ENCODE measurements around the gene HGFAC.

The HGFAC gene

GRCh38 chr4:3464349-3464905 is 22.7 kb downstream of the HGFAC start:
- DNase-seq: no peak

- no peak for DNase-seq
Measured at GRCh38 chr4:3464911-3465697, 23.3 kb downstream of the HGFAC start.

- no peak for DNase-seq
Measured at GRCh38 chr4:3465698-3466671, 24.2 kb downstream of the HGFAC start.

- DNase-seq: no peak
Measured at GRCh38 chr4:3466691-3467600, 25.2 kb downstream of the HGFAC start.

DNA sequence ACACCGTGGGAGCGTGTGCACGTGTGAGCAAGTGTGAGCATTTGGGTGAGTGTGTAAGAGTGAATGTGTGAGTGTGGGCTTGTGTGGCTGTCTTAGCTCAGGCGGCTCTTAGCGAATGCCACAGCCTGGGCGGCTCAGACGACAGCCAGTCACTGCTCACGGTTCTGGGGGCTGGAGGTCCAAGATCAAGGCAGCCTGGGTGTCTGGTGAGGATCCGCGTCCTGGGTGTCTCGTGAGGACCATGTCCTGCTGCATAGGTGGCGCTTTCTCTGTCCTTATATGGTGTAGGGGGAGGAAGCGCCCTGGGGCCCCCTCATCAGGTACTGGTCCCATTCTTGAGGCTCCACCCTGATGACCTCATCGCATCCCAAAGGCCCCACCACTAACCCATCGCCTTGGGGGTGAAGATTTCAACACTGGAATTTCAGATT is 25.8 kb downstream of the HGFAC start:
- DNase-seq: no peak

- no peak for DNase-seq
Measured at GRCh38 chr4:3468154-3468553, 26.4 kb downstream of the HGFAC start.

DNA sequence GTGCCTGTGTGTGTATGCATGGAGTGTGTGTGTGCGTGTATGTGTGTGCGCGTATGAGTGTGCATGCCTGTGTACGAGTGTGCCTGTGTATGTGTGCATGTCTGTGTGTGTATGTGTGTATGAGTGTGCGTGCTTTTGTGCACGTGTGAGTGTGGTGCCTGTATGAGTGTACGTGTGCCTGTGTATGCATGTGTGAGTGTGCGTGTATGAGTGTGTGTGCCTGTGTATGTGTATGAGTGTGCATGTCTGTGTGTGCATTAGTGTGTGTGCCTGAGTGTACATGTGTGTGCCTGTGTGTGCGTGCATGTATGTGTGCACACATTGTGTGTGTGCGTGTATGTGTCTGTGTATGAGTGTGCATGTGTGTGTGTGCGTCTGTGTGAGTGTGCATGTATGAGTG is 27.0 kb downstream of the HGFAC start:
- DNase-seq: no peak

- no peak for DNase-seq
Measured at GRCh38 chr4:3469386-3470243, 27.8 kb downstream of the HGFAC start.

GRCh38 chr4:3470244-3471097 is 28.7 kb downstream of the HGFAC start:
- DNase-seq: no peak

DNA sequence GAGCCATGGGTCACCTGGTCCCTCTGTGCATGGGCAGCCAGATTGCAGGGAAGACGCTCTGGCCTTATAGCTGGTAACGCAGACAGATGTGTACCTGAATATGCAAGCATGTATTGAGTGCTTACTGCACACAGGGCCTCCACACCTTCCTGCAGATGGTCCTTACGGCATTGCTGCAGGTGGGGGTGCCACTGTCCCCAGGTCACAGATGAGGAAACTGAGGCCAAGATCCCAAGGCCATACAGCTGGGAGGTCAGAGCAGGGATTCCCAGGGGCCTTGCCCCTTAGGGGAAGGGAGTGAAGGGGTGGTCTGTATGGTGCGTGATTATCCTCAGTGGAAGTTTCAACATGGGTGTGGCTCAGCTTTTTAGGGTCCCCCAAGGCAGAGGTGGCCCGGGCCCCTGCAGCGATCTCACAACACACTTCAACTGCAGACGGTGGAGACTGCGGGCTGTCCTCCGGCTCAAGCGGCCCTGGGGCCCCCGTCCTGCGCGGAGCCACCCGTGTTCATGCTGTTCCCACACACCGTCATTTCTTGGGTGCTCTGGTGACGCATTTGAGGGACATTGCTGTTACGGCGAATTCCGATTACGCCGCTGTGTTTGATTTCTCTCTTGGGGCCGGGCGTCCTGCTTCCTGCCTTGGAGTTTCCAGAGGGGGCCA is 29.5 kb downstream of the HGFAC start:
- no peak for DNase-seq

DNA sequence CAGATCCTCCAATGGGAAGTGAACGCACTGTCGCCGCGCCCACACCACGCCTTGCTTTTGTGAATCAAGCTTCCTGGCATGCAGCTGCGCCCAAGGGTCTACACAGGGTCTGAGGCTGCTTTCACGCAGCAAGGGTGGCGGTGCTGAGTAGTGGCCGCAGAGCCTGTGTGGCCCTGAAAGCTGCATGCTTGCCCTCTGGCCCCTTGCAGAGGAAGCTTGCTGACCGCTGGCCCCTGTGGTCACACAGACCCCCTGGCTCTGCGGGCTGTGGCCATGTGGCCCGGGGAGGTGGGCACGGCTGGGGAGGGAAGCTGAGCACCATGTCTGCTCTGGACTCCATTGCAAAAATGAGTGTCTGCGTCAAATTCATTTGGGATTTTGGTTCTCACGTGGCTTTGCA is 30.1 kb downstream of the HGFAC start:
- DNase-seq: no peak

GRCh38 chr4:3472411-3473141 is 30.8 kb downstream of the HGFAC start:
- no peak for DNase-seq

GRCh38 chr4:3473181-3473950 is 31.6 kb downstream of the HGFAC start:
- no peak for DNase-seq

DNA sequence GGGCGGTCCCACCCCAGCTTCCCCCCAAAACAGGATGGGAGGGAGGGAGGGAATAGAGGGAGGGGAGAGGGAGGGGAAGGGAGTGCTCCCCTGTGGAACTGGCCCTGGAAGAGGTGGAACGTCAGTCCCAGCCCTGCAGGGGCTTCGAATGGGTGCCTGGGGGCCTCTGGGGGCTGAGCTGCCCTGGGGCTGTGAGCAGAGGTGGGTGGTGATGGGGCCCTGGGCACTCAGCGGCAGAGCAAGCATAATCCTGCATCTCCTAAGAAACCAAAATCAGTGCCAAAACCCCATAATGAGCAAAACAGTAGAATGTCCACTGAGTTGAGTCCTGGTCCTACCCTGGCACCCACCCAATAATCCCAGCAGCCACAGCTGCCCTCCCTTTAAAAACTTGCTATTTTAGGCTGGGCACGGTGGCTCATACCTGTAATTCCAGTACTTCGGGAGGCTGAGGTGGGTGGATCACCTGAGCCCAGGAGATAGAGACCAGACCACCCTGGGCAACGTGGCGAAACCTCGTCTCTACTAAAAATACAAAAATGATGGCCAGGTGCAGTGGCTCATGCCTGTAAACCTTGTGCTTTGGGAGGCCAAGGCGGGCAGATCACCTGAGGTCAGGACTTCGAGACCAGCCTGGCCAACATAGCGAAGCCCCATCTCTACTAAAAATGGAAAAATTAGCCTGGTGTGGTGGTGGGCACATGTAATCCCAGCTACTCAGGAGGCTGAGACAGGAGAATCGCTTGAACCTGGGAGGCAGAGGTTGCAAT is 32.4 kb downstream of the HGFAC start:
- no peak for DNase-seq

DNA sequence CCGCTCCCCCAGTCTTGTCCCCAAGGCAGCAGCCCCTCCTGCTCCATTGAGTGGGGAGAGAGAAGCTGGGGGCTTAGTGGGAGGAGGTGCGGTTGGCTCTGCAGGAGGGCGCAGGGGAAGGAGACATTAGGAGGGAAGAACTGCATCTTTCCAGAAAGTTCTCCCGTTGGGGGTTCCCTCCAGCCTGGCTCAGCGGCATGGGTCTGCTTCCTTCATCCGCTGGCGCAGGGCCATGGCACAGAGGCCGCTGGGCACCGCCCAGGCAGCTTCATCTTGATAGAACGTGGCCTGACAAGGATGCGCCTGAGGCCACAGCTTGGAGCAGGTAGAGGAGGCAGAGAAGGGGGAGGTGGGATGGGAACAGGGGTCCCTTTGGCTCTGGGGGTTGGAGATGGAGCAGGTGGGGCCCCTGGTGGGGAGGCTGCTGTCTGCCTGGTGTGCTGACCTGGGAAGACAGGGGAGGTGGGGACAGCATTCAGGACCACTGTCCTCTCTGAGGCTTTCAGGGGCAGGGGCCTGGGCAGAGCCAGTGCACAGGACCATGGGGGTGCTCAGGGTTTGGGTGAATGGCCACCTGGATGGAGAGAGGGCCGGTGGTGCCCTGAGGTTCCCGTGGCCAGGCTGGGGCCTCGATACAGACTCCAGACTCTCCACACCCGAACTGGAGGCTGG is 33.4 kb downstream of the HGFAC start:
- no peak for DNase-seq

DNA sequence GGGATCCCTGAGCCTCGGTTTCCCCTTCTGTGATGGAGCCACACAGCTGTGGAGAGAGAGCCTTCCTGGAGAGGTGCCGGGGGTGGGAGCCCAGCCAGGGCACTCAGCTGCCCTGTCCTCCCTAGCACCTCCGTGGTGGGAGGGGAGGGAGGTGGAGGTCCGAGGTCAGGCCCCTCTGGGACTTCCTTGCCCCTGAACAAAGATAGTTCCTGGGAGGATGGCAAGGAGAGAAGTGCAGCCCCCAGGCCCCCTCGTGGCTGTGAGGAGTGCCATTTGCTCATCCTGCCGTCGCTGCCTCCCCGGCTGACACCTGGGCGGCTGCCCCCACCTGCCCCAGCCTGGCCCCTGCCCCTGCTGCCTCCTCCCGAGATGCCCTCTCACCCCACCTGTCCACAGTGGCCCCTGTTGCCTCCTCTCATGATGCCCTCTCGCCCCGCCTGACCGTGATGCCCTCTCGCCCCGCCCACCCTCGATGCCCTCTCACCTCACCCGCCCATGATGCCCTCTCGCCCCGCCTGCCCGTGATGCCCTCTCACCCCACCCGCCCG is 34.0 kb downstream of the HGFAC start:
- no peak for DNase-seq
